ENCODE data around the gene DDX3X. TPM values are rescaled to one million over a fixed set of nuclear protein-coding genes. Genes with fewer than 3 reads are reported as not detected.

Gene DDX3X
- total and polyA plus RNA-seq, 10 of the 15 experiments (the other 5 are each of a cell fraction or from before 2014, with no cell fraction given) = 52.0 to 283 (median 172) TPM

- Histone ChIP-seq H2AFZ (ENCODE audit: control insufficient read depth, low read depth, low read length) (peak overlapping the region; percentile 93), H3K9me3 (replicated peaks; ENCODE audit: control insufficient read depth, insufficient read depth, low read length) (no peaks in the 10 kb centered on the region), H3K27me3 (replicated peaks in 1 of 2; ENCODE audit: control insufficient read depth in 2 of 2, insufficient read depth in 2 of 2, low read length in 1 of 2) (no peaks in the 10 kb centered on the region; a peak in 1 of 4 replicates), H3K36me3 (ENCODE audit: control insufficient read depth in 2 of 2, insufficient read depth in 2 of 2, low read length in 1 of 2) (peaks cover 0 to 9% of the 10 kb centered on the region in 2 experiments; a peak in 2 of 4 replicates), H3K4me2 (ENCODE audit: control insufficient read depth, insufficient read depth) (peak overlapping the region; percentile 100), H3K27ac (ENCODE audit: control insufficient read depth, insufficient read depth) (peak overlapping the region; percentile 99), H4K20me1 (ENCODE audit: control insufficient read depth, insufficient read depth) (peaks cover 15% of the 10 kb centered on the region), H3K79me2 (ENCODE audit: control insufficient read depth, insufficient read depth, low read length) (peaks cover 50% of the 10 kb centered on the region), H3K4me3 (peak overlapping the region; percentile 91), H3K4me1 (ENCODE audit: control insufficient read depth, insufficient read depth, low read length) (peaks cover 10% of the 10 kb centered on the region), H3K9ac (ENCODE audit: control insufficient read depth, insufficient read depth, low read length) (peak overlapping the region; percentile 97)
- no TSS peak for BruUV-seq (replicated peaks)
- intact Hi-C loops (cut with micrococcal nuclease; ENCODE audit: unreplicated experiment) = loop anchor here (5.0 to 10.0 kb wide), 6 partner anchors 56 to 686 kb away; partner anchors contain the start of genes CXorf38 and USP9X
- peak; percentile 81 for DNase-seq (ENCODE audit: low read depth, low spot score)
- POLR2A ChIA-PET = interaction anchor here (0.6 to 1.1 kb wide), 6 partner anchors 10 to 682 kb away, joined by 3 to 5 read pairs (median 4); partner anchors contain the start of gene USP9X
- WGBS (ENCODE audit: insufficient coverage, insufficient replicate concordance, low lambda C conversion rate, missing lambda C conversion rate) = under 1% methylated on average over 46 of the region's 64 CpGs
- CTCF ChIA-PET = no interaction called here
- FAIRE-seq = no peak
- in situ Hi-C loops (cut with MboI) = loop anchor here (5.0 to 10.0 kb wide), 2 partner anchors 251 to 688 kb away; partner anchors contain the start of gene CXorf38
- SMC1A ChIA-PET (ENCODE audit: uncharacterized antibody, unreplicated experiment) = interaction anchor here (1.0 kb wide), 1 partner anchor 96 kb away, joined by 3 read pairs; no protein-coding TSS in a partner anchor
- RAD21 ChIA-PET (ENCODE audit: unreplicated experiment) = interaction anchor here (0.6 to 1.1 kb wide), 3 partner anchors 31 to 152 kb away, joined by 3 to 7 read pairs (median 3); no protein-coding TSS in a partner anchor
- ATAC-seq = peak; percentile 68
- TF ChIP-seq SP1 (IDR thresholded peaks at IDR 0.05; ENCODE audit: low read depth, low read length) (no peak), GABPA (IDR thresholded peaks at IDR 0.05; ENCODE audit: low read depth) (no peak), USF1 (IDR thresholded peaks at IDR 0.05; ENCODE audit: borderline replicate concordance, extremely low read length, insufficient read depth, low read depth, low read length) (peak; percentile 94), ZNF622 (IDR thresholded peaks at IDR 0.05) (no peak), BACH1 (IDR thresholded peaks at IDR 0.05; ENCODE audit: borderline replicate concordance) (0 out of 2 replicates have a peak, but pooled peaks have one; percentile 45), RUNX3 (IDR thresholded peaks at IDR 0.05; ENCODE audit: low read length) (no peak), NKRF (conservative IDR thresholded peaks at IDR 0.05) (peak; percentile 46; the same call in 1 of the 2 replicates), SMAD1 (IDR thresholded peaks at IDR 0.05; ENCODE audit: low read depth, partially characterized antibody) (peak; percentile 10), NRF1 (conservative IDR thresholded peaks at IDR 0.05; ENCODE audit: low read depth, low read length) (no peak), ESRRA (IDR thresholded peaks at IDR 0.05; ENCODE audit: low read length) (peak; percentile 48; the same call in 1 of the 2 replicates), CEBPZ (IDR thresholded peaks at IDR 0.05; ENCODE audit: low read depth, low read length) (no peak), BCLAF1 (IDR thresholded peaks at IDR 0.05) (no peak), SIN3A (IDR thresholded peaks at IDR 0.05; ENCODE audit: low read depth, low read length) (peak; percentile 67; the same call in 1 of the 2 replicates)
Measured at GRCh38 chrX:41333003-41333743, 789 bp upstream of the DDX3X start.

Data from GM12878 (cell line).